Large intestine (tissue), 3 donors: ENCODE results near the gene APBA1. TPM values are rescaled to one million over a fixed set of nuclear protein-coding genes. Genes with fewer than 3 reads are reported as not detected.
"Not testable (repeated sequence)": the region's sequence is repeated elsewhere in the genome, so short reads cannot be mapped to it uniquely, and the experiment has no call there.

Source experiments
- DNase-seq, 2 donors: peaks; one replicate each; pipeline versions ENCODE4 v3.0.0 to v3.0.0-alpha.2; 2013
- H3K27ac ChIP-seq: one replicate; pipeline ENCODE4 v1.5.1; 2013; ENCODE audit warnings: low read length
- H3K27me3 ChIP-seq: 2 replicates; pipeline ENCODE4 v1.6.1; 2013; ENCODE audit warnings: low read length; ENCODE audit not compliant: control insufficient read depth, insufficient read depth
- H3K36me3 ChIP-seq: 2 replicates; pipeline ENCODE4 v1.6.1; 2013; ENCODE audit warnings: low read length; ENCODE audit not compliant: control insufficient read depth, insufficient read depth
- H3K4me1 ChIP-seq: one replicate; pipeline ENCODE4 v1.6.1; 2013; ENCODE audit warnings: low read length; ENCODE audit not compliant: control insufficient read depth, insufficient read depth
- H3K4me3 ChIP-seq: one replicate; pipeline ENCODE4 v1.5.1; 2013; ENCODE audit warnings: low read length
- H3K9me3 ChIP-seq: one replicate; pipeline ENCODE4 v1.6.1; 2013; ENCODE audit warnings: mild to moderate bottlenecking, low read depth, low read length, moderate library complexity; ENCODE audit not compliant: control insufficient read depth
- WGBS: methylation state at CpG from one replicate; pipeline ENCODE4 v1.1.5; 2013; ENCODE audit warnings: low lambda C conversion rate; ENCODE audit not compliant: insufficient coverage; 5-methylcytosine and 5-hydroxymethylcytosine counted together
- polyA plus RNA-seq: library from polyadenylated mRNA; unstranded; fragments of 120-200 nt; gene quantifications from one replicate; pipeline ENCODE4 v1.2.1, GENCODE V29; 2013

The APBA1 gene
- polyA plus RNA-seq, 1 donor, result 7.4 TPM

DNA sequence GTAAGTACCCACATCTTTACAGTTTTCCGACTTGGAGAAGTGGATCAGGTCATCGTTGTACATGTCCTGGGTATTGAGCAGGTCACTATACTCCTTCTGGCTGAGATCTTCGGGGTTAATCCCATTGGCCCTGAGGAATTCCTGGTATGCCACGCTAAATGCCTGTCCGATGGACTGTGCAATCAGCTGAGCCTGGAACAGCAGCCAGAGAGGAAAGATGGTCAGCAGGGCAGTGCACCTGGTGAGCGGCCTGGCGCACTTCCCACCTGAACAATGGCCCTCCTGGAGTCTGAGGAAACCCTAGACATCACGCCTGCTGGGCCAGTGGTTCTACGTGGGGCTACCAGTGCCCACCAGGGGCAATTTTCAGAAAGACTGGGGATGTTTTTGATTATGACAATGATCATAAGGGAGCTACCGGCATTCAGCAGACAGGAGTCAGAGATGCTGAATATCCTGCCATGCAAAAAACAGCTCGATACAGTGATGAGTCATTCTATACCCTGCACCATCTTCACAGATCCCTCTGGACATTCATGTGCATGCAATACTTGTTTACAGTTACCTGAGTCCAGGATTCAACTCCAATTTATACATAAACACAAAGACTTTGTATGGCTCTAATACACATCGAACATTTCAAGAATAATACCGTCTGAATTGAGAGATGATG is 219.9 kb downstream of the APBA1 start:
- Histone ChIP-seq H3K27me3 (no peaks in the 10 kb centered on the region), H3K36me3 (peaks cover 3% of the 10 kb centered on the region), H3K9me3 (no peaks in the 10 kb centered on the region), H3K4me3 (no peak overlapping the region), H3K4me1 (no peaks in the 10 kb centered on the region), H3K27ac (no peak overlapping the region)
- 80% methylated on average over 1 of the region's 13 CpGs for WGBS
- DNase-seq, result no peak

DNA sequence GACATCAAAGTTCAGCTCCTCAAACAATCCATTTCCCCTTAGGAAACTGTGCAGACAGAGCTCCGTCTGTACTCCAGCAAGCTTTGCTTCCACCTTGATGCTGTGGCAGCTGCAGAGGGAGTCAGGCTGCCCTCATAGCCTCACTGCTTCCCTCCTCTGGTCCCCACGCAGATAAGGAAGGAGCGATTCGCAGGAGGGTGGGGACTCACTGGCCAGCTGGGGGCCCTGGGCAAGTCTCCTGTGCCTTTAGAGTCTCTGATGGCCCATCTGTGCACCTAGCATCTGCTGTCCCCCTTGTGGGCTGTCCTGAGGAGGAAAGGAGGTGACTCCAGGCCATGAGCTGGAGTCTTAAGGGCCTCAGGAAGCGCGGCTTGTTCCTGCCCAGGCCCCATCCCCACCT is 225.7 kb downstream of the APBA1 start:
- Histone ChIP-seq H3K36me3 (no peaks in the 10 kb centered on the region), H3K9me3 (no peaks in the 10 kb centered on the region), H3K27ac (no peak overlapping the region), H3K4me1 (no peaks in the 10 kb centered on the region), H3K4me3 (no peak overlapping the region), H3K27me3 (no peaks in the 10 kb centered on the region)
- no CpG with 5 or more reads among the region's 6 CpGs for whole genome bisulfite sequencing
- no peak for DNase-seq

DNA sequence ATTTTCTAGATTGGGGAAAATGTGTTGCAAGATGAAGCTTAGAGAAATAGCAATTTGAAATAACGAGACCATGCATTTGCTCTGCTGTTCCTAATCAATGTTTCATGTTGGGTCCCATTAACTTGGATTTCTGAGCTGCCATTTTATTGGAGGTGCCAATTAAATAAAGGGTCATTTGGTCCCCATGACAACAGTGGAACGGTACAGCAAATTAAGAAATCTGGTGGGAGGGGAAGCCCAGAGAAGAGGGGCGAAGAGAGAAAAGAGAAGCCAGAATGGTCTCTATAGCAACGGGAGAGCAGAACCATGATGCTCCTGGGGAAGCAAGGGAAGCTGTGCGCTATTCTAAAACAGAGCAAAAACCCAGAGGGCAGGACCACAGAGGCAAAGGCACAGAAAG is 226.9 kb downstream of the APBA1 start:
- no peaks in the 10 kb centered on the region for H3K36me3 ChIP-seq
- H3K4me3 ChIP-seq, result no peak overlapping the region
- no peaks in the 10 kb centered on the region for H3K4me1 ChIP-seq
- 63% methylated on average over 1 of the region's 5 CpGs for WGBS
- H3K27ac ChIP-seq, result no peak overlapping the region
- H3K9me3 ChIP-seq, result no peaks in the 10 kb centered on the region
- H3K27me3 ChIP-seq, result no peaks in the 10 kb centered on the region
- no peak for DNase-seq

DNA sequence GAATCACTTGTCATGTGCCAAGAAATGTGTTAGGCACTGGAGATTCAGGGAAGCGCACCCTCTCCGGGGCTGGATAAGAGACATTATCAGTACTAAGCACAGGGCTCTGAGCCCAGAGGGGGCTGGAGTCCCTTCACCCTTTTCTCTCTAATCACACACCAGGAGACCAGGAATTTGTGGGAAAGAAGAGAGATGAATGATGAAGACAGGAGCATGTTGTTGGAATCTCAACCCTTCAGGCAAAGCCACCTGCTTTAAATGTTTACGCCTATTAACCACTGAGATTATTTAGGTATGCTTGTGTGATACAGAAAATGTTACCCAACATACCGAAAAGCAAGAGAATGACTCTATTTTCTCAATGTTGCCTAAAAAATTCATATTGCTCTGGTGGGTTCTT is 227.4 kb downstream of the APBA1 start:
- Histone ChIP-seq H3K36me3 (no peaks in the 10 kb centered on the region), H3K4me3 (no peak overlapping the region), H3K27me3 (no peaks in the 10 kb centered on the region), H3K9me3 (no peaks in the 10 kb centered on the region), H3K27ac (no peak overlapping the region), H3K4me1 (no peaks in the 10 kb centered on the region)
- no peak for DNase-seq
- no CpG with 5 or more reads among the region's 4 CpGs for WGBS

DNA sequence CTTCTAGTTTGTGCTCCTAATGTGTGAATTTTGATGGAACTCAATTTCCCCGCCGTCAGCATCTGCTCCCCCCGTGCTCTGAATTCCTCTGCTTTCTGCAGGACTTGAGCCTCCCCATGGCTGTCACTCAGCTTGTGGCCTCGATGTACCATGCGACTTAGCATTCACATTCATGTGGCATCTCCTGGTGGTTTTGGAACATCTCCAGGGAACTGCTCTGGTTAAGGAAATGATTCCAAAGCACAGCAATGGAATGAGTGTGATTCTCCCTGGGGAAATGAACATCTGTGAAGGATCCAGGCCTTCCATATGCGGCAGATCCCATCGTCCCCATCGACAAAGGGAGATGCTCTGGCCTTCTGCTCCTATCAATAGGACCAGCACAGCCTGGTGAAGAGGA is 228.2 kb downstream of the APBA1 start:
- Histone ChIP-seq H3K36me3 (no peaks in the 10 kb centered on the region), H3K4me1 (no peaks in the 10 kb centered on the region), H3K4me3 (no peak overlapping the region), H3K27ac (no peak overlapping the region), H3K9me3 (no peaks in the 10 kb centered on the region), H3K27me3 (no peaks in the 10 kb centered on the region)
- WGBS, result no CpG with 5 or more reads among the region's 8 CpGs
- no peak for DNase-seq

DNA sequence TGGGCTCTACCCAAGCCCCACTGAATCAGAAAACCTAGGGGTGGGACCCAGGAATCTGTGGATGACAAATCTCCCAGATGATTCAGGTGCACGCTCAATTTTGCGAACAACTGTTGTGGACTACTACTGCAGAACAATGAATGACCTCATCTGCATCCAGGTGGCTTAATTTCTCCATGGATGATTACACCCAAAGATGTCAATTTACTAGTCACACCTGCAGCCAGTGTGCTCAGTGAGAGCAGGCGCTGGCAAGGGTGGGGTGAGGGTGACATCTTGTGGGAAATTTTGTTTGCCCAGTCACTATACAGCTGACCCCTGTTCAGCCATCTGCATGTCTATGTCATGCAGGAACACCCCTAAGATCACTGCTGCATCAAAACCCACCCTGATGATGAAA is 229.0 kb downstream of the APBA1 start:
- H3K4me3 ChIP-seq, result no peak overlapping the region
- no peak for DNase-seq
- no peaks in the 10 kb centered on the region for H3K4me1 ChIP-seq
- no peaks in the 10 kb centered on the region for H3K36me3 ChIP-seq
- H3K9me3 ChIP-seq, result no peaks in the 10 kb centered on the region
- H3K27ac ChIP-seq, result no peak overlapping the region
- no peaks in the 10 kb centered on the region for H3K27me3 ChIP-seq
- no CpG with 5 or more reads among the region's 3 CpGs for WGBS

DNA sequence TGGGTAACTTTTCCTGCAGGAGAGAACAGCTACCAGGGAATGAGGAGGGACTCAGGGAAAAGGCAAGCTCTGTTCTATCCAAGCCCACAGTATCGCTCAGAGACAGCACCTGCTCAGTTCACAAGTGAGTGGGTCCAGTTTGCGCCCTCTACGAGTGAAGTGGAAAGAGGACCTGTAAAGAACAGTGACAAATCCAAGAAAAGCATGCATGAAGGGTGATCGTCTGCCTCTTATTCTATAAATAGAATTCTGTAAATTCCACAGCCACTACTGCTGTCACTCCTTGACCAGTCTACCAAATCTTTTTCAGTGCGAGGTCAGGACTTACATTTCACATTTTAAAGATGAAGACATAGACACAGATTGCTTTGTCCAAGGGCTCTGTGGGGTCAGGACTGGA is 229.7 kb downstream of the APBA1 start:
- Histone ChIP-seq H3K4me1 (no peaks in the 10 kb centered on the region), H3K9me3 (no peaks in the 10 kb centered on the region), H3K27me3 (no peaks in the 10 kb centered on the region), H3K27ac (no peak overlapping the region), H3K36me3 (no peaks in the 10 kb centered on the region), H3K4me3 (no peak overlapping the region)
- DNase-seq, result no peak
- 100% methylated on average over 1 of the region's 5 CpGs for WGBS

DNA sequence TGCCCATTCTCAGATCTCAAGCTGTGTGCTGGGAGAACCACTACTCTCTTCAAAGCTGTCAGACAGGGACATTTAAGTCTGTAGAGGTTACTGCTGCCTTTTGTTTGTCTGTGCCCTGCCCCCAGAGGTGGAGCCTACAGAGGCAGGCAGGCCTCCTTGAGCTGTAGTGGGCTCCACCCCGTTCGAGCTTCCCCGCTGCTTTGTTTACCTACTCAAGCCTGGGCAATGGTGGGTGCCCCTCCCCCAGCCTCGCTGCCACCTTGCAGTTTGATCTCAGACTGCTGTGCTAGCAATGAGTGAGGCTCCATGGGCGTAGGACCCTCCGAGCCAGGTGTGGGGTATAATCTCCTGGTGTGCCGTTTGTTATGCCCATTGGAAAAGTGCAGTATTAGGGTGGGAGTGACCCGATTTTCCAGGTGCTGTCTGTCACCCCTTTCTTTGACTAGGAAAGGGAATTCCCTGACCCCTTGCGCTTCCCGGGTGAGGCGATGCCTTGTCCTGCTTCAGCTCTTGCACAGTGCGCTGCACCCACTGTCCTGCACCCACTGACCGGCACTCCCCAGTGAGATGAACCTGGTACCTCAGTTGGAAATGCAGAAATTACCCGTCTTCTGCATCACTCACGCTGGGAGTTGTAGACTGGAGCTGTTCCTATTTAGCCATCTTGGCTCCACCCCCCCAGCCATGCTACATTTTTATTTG is 231.8 kb downstream of the APBA1 start:
- H3K4me3 ChIP-seq, H3K36me3 ChIP-seq, DNase-seq, H3K4me1 ChIP-seq, H3K27ac ChIP-seq, H3K9me3 ChIP-seq, H3K27me3 ChIP-seq: not testable (repeated sequence)
- whole genome bisulfite sequencing, result no CpG with 5 or more reads among the region's 15 CpGs

DNA sequence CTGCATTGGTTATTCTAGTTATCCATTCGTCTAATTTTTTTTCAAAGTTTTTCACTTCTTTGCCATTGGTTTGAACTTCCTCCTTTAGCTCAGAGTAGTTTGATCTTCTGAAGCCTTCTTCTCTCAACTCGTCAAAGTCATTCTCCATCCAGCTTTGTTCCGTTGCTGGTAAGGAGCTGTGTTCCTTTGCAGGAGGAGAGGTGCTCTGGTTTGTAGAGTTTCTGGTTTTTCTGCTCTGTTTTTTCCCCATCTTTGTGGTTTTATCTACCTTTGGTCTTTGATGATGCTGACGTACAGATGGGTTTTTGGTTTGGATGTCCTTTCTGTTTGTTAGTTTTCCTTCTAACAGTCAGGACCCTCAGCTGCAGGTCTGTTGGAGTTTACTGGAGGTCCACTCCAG is 232.5 kb downstream of the APBA1 start:
- 100% methylated on average over 1 of the region's 4 CpGs for WGBS

DNA sequence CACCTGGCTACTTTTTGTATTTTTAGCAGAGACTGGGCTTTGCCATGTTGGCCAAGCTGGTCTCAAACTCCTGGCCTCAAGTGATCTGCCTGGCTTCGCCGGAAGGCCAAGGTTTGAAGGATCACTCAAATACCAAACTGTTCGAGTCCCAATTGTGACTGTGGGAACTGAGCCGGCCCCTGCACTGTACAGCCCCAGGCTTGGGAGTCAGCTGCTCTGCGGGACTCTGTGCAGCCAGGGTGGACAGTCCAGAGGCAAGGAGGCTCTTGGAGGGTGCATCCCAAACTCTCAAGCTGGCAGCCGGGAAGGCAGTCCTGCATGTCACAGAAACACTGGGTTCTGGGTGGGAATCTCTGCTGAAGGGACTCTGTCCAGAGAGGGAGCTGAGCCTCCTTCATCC is 238.2 kb downstream of the APBA1 start:
- WGBS, result no CpG with 5 or more reads among the region's 6 CpGs
- no peaks in the 10 kb centered on the region for H3K9me3 ChIP-seq
- H3K27ac ChIP-seq, result no peak overlapping the region
- no peaks in the 10 kb centered on the region for H3K27me3 ChIP-seq
- no peak for DNase-seq
- H3K4me1 ChIP-seq, result no peaks in the 10 kb centered on the region
- H3K4me3 ChIP-seq, result no peak overlapping the region
- H3K36me3 ChIP-seq, result no peaks in the 10 kb centered on the region

More for the DNA sequence above, 232.5 kb downstream of the APBA1 start:
- not testable (repeated sequence) for H3K27me3 ChIP-seq, H3K9me3 ChIP-seq, H3K36me3 ChIP-seq, H3K4me3 ChIP-seq, DNase-seq, H3K4me1 ChIP-seq, H3K27ac ChIP-seq

DNA sequence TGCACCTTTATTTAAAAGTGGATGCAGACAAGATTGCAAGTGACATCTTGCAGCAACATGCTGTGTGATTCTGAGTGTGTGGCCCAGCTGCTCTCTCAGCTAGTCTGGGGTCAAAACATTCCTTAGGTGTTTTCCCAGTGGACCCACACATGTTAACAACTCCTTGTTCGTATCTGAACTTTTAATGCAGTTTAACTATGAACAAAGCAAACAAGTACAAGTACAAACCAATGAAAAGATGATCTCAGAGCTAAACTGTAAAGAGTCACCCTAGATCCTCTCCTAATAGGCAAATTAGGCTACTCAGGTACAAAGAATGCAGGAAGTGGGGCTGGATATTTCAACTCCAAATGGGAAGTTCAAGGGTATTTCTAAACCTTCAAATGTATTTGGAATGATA is 238.8 kb downstream of the APBA1 start:
- DNase-seq, result no peak
- H3K4me3 ChIP-seq, result no peak overlapping the region
- WGBS, result no CpG with 5 or more reads among the region's 1 CpG

More for the DNA sequence above, 238.8 kb downstream of the APBA1 start:
- no peaks in the 10 kb centered on the region for H3K36me3 ChIP-seq
- H3K4me1 ChIP-seq, result no peaks in the 10 kb centered on the region
- H3K27me3 ChIP-seq, result no peaks in the 10 kb centered on the region
- no peaks in the 10 kb centered on the region for H3K9me3 ChIP-seq
- no peak overlapping the region for H3K27ac ChIP-seq
